ENCODE results near the gene KLF8.
"Not testable (repeated sequence)": the region's sequence is repeated elsewhere in the genome, so short reads cannot be mapped to it uniquely, and the experiment has no call there.

KLF8 gene

GRCh38 chrX:56232221-56233082 is at the start of gene KLF8:
TSS of gene KLF8 (plus strand) at chrX:56232356. CDS start at chrX:56233335, 979 bp downstream.
- DNase-seq = peak; percentile 63

GRCh38 chrX:56206945-56207344 is 25.2 kb upstream of the KLF8 start:
- DNase-seq = not testable (repeated sequence)

DNA sequence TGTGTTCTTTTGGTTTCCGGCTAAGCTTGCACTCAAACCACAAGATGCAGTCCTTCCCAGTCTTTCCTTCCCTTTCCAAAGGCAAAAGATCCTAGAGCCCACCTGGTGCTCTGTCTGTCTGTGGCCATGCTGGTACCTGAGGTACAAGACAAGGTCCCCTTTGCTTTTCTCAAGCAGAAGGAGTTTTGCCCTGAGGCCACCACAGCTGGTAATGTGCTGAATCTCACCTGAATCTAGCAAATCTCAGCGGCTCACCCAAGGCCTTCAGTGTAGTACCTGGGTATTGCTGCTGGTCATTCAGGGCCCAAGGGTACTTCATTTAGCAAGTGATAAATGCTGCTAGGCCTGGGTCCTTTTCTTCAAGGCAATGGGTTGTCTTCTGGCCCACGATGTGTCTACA is 20.5 kb upstream of the KLF8 start:
- no peak for DNase-seq

- no peak for DNase-seq
Observed at GRCh38 chrX:56216332-56216731, 15.8 kb upstream of the KLF8 start.

- DNase-seq = no peak
Observed at GRCh38 chrX:56219700-56220099, 12.5 kb upstream of the KLF8 start.

DNA sequence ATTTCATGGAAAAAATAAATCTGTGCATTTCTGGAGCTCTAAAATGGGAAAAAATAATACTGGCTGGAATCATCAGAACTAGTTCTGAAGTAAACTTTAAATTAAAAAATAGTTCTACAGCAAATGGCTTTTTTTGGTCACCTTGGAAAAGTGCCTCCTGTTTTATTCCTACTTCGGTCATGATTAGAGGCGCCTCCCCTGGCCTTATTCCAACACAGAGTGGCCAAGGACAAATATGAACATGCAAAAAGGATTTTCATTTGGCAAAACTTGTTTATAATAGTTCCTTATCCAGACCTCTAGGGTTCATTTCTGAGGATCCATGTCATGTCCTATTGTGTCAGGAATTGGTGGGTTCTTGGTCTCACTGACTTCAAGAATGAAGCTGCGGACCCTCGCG is 11.1 kb upstream of the KLF8 start:
- DNase-seq = no peak

GRCh38 chrX:56222473-56223000 is 9.6 kb upstream of the KLF8 start:
- DNase-seq = no peak

DNA sequence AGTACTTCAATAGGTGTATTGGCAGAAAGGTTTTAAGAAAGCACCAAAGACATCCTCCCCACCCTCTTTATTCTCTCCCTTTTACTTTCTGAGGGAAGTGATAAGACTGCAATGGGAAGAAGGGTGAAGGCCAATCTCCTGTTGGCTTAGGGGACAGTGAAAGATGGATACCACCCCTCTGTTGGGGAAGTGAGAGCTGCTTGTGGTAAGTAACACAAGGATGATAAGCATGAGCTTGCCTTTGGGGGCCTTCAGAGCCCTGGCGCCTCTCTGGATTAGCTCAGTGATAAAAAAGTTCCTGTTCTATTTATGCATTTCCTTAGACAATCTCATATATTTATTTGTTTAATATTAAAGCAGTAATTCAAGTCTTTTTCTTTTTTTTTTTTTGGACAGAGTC is 5.2 kb upstream of the KLF8 start:
- DNase-seq = no peak

GRCh38 chrX:56228914-56229313 is 3.2 kb upstream of the KLF8 start:
- DNase-seq = no peak

- DNase-seq = no peak
Observed at GRCh38 chrX:56231537-56232090, 542 bp upstream of the KLF8 start.

- peak; percentile 4 for DNase-seq
Observed at GRCh38 chrX:56233100-56233499, 944 bp downstream of the KLF8 start.

GRCh38 chrX:56233682-56234081 is 1.5 kb downstream of the KLF8 start:
- DNase-seq = peak; percentile 27

- DNase-seq = peak; percentile 69
Observed at GRCh38 chrX:56248492-56248891, 16.3 kb downstream of the KLF8 start.

DNA sequence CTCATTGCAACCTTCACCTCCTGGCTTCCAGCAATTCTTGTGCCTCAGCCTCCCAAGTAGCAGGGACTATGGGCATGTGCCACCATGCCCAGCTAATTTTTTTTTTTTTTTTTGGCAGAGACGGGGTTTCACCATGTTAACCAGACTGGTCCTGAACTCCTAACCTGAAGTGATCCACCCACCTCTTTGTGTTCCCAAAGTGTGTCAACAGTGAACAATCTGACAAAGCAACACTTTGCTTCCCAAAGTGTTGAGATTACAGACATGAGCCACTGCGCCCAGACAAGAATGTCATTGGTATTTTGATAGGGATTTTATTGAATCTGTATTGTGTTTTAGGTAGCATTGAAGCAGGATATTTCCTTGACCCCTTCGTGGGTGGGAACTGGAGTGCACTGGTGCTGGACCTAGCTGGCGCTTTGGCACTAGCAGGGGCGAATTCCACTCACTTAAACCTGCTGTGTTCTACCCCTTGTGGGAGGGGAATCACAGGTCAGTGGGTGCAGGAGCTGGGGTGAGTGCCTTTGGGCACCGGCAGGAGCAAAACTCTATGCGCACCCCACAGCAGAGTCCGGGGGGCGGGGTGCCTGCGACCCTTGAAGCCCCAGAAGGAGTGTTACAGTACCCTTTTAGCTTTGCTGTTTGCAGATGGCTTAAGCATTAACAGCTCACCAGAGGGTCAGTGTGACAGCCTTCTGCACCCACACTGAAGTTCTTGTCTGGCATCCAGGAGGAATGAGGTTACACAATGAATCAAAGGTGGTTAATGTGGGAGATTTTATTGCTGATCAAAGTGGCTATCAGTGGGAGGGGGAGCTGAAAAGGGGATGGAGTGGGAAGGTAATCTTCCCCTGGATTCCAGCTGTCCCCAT is 21.9 kb downstream of the KLF8 start:
- DNase-seq = no peak

GRCh38 chrX:56268888-56269287 is 36.7 kb downstream of the KLF8 start:
- DNase-seq = no peak

GRCh38 chrX:56278692-56279091 is 46.5 kb downstream of the KLF8 start:
- DNase-seq = no peak

DNA sequence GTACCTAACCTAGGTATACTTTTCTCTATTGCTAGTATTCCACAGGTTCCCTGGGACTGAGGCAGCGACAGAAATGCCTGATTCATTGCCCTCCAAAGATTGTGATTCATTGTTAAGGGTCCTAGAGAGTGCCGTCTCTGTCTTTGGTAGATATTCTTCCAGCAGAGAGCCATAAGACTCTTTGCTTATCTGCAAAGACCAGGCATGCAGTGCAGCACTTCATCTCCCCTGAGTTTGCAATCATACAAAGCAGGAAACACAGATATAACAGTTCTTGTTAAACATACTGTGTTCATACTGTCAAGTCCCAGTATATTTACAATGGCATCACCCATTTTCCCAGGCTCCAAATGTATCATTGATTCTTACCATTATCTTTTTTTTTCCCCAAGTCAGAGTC is 47.7 kb downstream of the KLF8 start:
- DNase-seq = no peak

DNA sequence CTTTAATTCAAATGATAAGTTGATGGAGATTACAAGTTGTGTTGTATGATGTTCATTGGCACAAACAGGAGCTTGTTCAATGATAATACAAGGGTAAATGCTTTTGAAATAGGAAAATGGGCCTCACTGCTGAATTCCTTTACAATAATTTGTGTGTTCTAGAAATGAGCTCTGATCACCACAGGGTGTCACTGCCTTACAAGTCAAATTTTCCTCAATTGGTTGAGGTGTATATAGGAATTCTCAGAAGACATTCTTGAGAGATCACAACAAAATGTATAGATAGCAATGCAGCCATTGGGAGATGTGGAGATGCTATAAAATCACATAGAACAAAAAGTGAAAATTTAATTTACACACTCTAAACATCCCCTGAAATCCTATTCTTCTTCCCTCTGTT is 49.6 kb downstream of the KLF8 start:
- peak; percentile 33 for DNase-seq

DNA sequence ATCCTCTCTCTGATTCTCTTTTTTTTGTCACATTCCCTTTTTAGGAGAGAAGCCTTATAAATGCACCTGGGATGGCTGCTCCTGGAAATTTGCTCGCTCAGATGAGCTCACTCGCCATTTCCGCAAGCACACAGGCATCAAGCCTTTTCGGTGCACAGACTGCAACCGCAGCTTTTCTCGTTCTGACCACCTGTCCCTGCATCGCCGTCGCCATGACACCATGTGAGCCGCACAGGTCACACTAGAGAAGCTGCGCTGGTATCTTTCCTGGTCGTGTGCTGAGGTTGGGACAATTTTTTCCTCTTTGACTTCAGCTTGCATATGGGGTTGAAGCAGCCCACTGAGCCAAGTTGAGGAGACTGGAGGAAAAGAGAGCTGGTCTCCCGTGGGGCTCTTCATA is 52.1 kb downstream of the KLF8 start:
- no peak for DNase-seq

- no peak for DNase-seq
Observed at GRCh38 chrX:56288608-56289007, 56.5 kb downstream of the KLF8 start.

- DNase-seq = no peak
Observed at GRCh38 chrX:56289449-56289848, 57.3 kb downstream of the KLF8 start.

- no peak for DNase-seq
Observed at GRCh38 chrX:56308726-56309125, 76.6 kb downstream of the KLF8 start.

- DNase-seq = no peak
Observed at GRCh38 chrX:56309881-56310280, 77.7 kb downstream of the KLF8 start.

All from CD4-positive, alpha-beta T cell treated with Interleukin-17A for 4 hours (primary cell).